Activated naive CD4-positive, alpha-beta T cell treated with anti-CD3 and anti-CD28 coated beads, Interleukin-2, amount 10 ng/mL, durations not matched to agents 7 days and 5 days (primary cell): Measurements from ENCODE around the gene HSPD1.
A peak's percentile ranks its signal among the peaks of the same experiment; 100 is the strongest.
"Not testable (repeated sequence)": the region's sequence is repeated elsewhere in the genome, so short reads cannot be mapped to it uniquely, and the experiment has no call there.

ENCODE experiments used
- CTCF ChIA-PET: fragments of 350-600 bp; sonication (Branson Sonifier 250); formaldehyde crosslinking; loops from one replicate; lab custom pipeline; 2021; ENCODE audit warnings: antibody characterized with exemption; lab: Charles Lee
- DNase-seq: peaks from one replicate; pipeline ENCODE4 v3.0.0-alpha.2; 2020
- H3K27ac Mint-ChIP-seq: one replicate; pipeline ENCODE4 v1.8.0; 2021; ENCODE audit warnings: mild to moderate bottlenecking, moderate library complexity, mixed read lengths
- H3K27me3 Mint-ChIP-seq: one replicate; pipeline ENCODE4 v1.8.0; 2021; ENCODE audit warnings: mild to moderate bottlenecking, mixed read lengths
- H3K36me3 Mint-ChIP-seq: one replicate; pipeline ENCODE4 v1.8.0; 2021; ENCODE audit warnings: mixed read lengths
- H3K4me1 Mint-ChIP-seq: one replicate; pipeline ENCODE4 v1.8.0; 2021; ENCODE audit warnings: mixed read lengths
- H3K4me3 Mint-ChIP-seq: one replicate; pipeline ENCODE4 v1.8.0; 2021; ENCODE audit warnings: mild to moderate bottlenecking, moderate library complexity, mixed read lengths
- H3K9me3 Mint-ChIP-seq: one replicate; pipeline ENCODE4 v1.8.0; 2021; ENCODE audit warnings: mixed read lengths

Gene HSPD1

GRCh38 chr2:197504512-197504911, 4.9 kb upstream of the HSPD1 start:
- CTCF ChIA-PET, result interaction anchor here (0.7 kb wide), 1 partner anchor 10 kb away, joined by 4 read pairs; no protein-coding TSS in a partner anchor

GRCh38 chr2:197504000-197504399, 4.4 kb upstream of the HSPD1 start:
- no peaks in the 10 kb centered on the region for H3K9me3 Mint-ChIP-seq
- peaks cover 38% of the 10 kb centered on the region for H3K36me3 Mint-ChIP-seq
- CTCF ChIA-PET, result interaction anchor here (0.7 kb wide), 1 partner anchor 95 kb away, joined by 3 read pairs; no protein-coding TSS in a partner anchor

More at GRCh38 chr2:197504512-197504911, 4.9 kb upstream of the HSPD1 start:
- no peak for DNase-seq
- H3K36me3 Mint-ChIP-seq, result peaks cover 36% of the 10 kb centered on the region
- H3K4me3 Mint-ChIP-seq, result no peak overlapping the region
- no peak overlapping the region for H3K27ac Mint-ChIP-seq
- H3K9me3 Mint-ChIP-seq, result no peaks in the 10 kb centered on the region
- no peaks in the 10 kb centered on the region for H3K27me3 Mint-ChIP-seq
- H3K4me1 Mint-ChIP-seq, result peaks cover 23% of the 10 kb centered on the region

GRCh38 chr2:197502685-197503084, 3.0 kb upstream of the HSPD1 start:
- Mint-ChIP-seq H3K27me3 (no peaks in the 10 kb centered on the region), H3K36me3 (peaks cover 44% of the 10 kb centered on the region), H3K4me1 (peaks cover 30% of the 10 kb centered on the region), H3K4me3 (peak overlapping the region; percentile 94), H3K9me3 (no peaks in the 10 kb centered on the region), H3K27ac (no peak overlapping the region)
- CTCF ChIA-PET, result interaction anchor here (0.8 kb wide), 1 partner anchor 11 kb away, joined by 3 read pairs; no protein-coding TSS in a partner anchor
- DNase-seq, result no peak

More at GRCh38 chr2:197504000-197504399, 4.4 kb upstream of the HSPD1 start:
- Mint-ChIP-seq H3K27ac (no peak overlapping the region), H3K27me3 (no peaks in the 10 kb centered on the region), H3K4me1 (peaks cover 23% of the 10 kb centered on the region), H3K4me3 (no peak overlapping the region)
- no peak for DNase-seq

DNA sequence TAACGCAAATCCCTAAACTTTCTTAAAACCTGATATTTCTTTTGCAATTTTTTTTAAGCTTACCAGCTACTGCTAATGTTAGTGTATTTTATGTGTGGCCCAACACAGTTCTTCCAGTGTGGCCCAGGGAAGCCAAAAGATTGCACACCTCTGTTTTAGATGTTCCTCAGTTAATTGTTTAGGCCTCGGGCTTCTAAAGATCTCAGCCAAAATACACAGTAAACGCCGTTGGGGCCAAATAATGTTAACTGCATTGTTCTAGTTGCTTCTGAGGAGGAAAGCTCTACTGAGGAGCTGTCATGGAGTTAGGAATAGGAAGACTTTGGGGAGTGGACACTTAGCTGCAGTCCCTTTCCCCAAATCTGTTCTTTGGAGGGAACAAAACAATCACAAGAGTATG, 2.6 kb upstream of the HSPD1 start:
- Mint-ChIP-seq H3K27me3 (no peaks in the 10 kb centered on the region), H3K4me3 (peak overlapping the region; percentile 94), H3K27ac (peak overlapping the region; percentile 94), H3K9me3 (no peaks in the 10 kb centered on the region), H3K36me3 (peaks cover 48% of the 10 kb centered on the region), H3K4me1 (peaks cover 35% of the 10 kb centered on the region)
- CTCF ChIA-PET, result interaction anchor here (0.8 kb wide), 1 partner anchor 11 kb away, joined by 3 read pairs; no protein-coding TSS in a partner anchor
- DNase-seq, result no peak

DNA sequence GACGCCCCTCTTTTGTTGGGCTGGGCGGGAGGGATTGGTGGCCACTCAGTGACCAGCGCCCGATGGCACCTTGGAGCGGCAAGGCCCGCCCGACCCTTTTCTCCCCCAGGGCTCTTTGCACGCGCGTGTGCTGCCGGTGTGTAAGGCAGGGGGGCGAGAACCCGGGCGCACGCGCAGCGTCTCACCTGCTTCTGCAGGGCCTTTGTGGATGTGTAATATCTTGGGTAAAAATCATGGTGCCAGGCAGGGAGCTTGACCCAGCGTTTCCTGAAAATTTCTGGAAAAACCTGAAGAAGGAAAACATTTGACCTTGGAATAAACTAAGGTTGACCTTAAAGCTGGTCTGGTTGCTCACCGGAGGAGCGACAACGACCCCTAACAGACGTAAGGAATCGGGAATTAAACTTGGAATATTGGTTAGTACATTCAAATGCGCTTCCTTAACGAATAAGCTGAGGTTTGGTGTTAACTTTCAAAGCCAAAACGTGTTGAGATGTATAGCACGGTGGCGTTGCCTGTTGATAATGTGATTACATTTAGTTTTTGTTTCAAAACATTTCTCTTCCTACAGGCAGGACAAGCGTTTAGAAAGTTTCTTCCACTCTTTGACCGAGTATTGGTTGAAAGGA, 977 bp upstream of the HSPD1 start:
- Mint-ChIP-seq H3K4me1 (peaks cover 51% of the 10 kb centered on the region), H3K4me3 (peak overlapping the region; percentile 94), H3K27me3 (no peaks in the 10 kb centered on the region), H3K9me3 (no peaks in the 10 kb centered on the region), H3K36me3 (peaks cover 62% of the 10 kb centered on the region), H3K27ac (peak overlapping the region; percentile 94)
- CTCF ChIA-PET, result interaction anchor here (0.7 to 1.7 kb wide), 4 partner anchors 8 to 282 kb away, joined by 3 to 4 read pairs (median 3); no protein-coding TSS in a partner anchor
- no peak for DNase-seq

GRCh38 chr2:197498937-197499593, 575 bp downstream of the HSPD1 start:
- CTCF ChIA-PET, result no interaction called here

GRCh38 chr2:197498235-197498936, 1.3 kb downstream of the HSPD1 start:
- H3K27ac Mint-ChIP-seq, result peak overlapping the region; percentile 94
- H3K4me1 Mint-ChIP-seq, result peaks cover 67% of the 10 kb centered on the region
- CTCF ChIA-PET, result interaction anchor here (1.1 kb wide), 1 partner anchor 22 kb away, joined by 3 read pairs; no protein-coding TSS in a partner anchor

More at GRCh38 chr2:197498937-197499593, 575 bp downstream of the HSPD1 start:
- Mint-ChIP-seq H3K27me3 (no peaks in the 10 kb centered on the region), H3K36me3 (peaks cover 65% of the 10 kb centered on the region), H3K4me1 (peaks cover 64% of the 10 kb centered on the region), H3K9me3 (no peaks in the 10 kb centered on the region), H3K4me3 (peak overlapping the region; percentile 94), H3K27ac (peak overlapping the region; percentile 94)
- DNase-seq, result peak; percentile 67

GRCh38 chr2:197497326-197497725, 2.3 kb downstream of the HSPD1 start:
- H3K27ac Mint-ChIP-seq, result peak overlapping the region; percentile 94
- H3K4me1 Mint-ChIP-seq, result peaks cover 64% of the 10 kb centered on the region
- H3K27me3 Mint-ChIP-seq, result no peaks in the 10 kb centered on the region
- no peaks in the 10 kb centered on the region for H3K9me3 Mint-ChIP-seq
- CTCF ChIA-PET, result no interaction called here
- H3K4me3 Mint-ChIP-seq, result peak overlapping the region; percentile 94
- DNase-seq, result no peak
- H3K36me3 Mint-ChIP-seq, result peaks cover 64% of the 10 kb centered on the region

More at GRCh38 chr2:197498235-197498936, 1.3 kb downstream of the HSPD1 start:
- DNase-seq, result no peak
- Mint-ChIP-seq H3K27me3 (no peaks in the 10 kb centered on the region), H3K36me3 (peaks cover 62% of the 10 kb centered on the region), H3K4me3 (peak overlapping the region; percentile 94), H3K9me3 (no peaks in the 10 kb centered on the region)

GRCh38 chr2:197496695-197497094, 2.9 kb downstream of the HSPD1 start:
- H3K9me3 Mint-ChIP-seq, result no peaks in the 10 kb centered on the region
- CTCF ChIA-PET, result interaction anchor here (0.6 kb wide), 1 partner anchor 64 kb away, joined by 3 read pairs; no protein-coding TSS in a partner anchor
- peaks cover 60% of the 10 kb centered on the region for H3K36me3 Mint-ChIP-seq
- no peak for DNase-seq
- H3K27ac Mint-ChIP-seq, result peak overlapping the region; percentile 94
- peaks cover 58% of the 10 kb centered on the region for H3K4me1 Mint-ChIP-seq
- no peaks in the 10 kb centered on the region for H3K27me3 Mint-ChIP-seq
- peak overlapping the region; percentile 4 for H3K4me3 Mint-ChIP-seq

- Mint-ChIP-seq H3K27ac (no peak overlapping the region), H3K9me3 (no peaks in the 10 kb centered on the region), H3K4me1 (peaks cover 49% of the 10 kb centered on the region), H3K36me3 (peaks cover 65% of the 10 kb centered on the region), H3K27me3 (no peaks in the 10 kb centered on the region), H3K4me3 (peak overlapping the region; percentile 5)
- CTCF ChIA-PET, result interaction anchor here (0.6 kb wide), 1 partner anchor 14 kb away, joined by 3 read pairs; no protein-coding TSS in a partner anchor
- no peak for DNase-seq
These were observed 4.1 kb downstream of the HSPD1 start for GRCh38 chr2:197495433-197496134.

DNA sequence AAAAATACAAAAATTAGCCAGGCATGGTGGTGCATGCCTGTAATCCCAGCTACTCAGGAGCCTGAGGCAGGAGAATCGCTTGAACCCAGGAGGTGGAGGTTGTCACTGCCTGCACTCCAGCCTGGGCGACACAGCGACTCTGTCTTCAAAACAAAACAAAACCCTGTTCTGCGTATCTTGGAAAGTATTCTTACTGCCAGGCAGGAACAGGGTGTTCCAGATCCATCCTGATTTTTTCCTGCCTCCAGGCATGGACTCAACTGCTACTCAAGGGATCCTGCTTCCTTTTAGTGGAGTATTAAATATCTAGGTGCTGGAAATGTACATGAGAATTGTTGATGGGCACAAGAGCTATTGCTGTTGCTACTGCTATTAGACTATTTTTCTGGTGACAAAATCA, 12.3 kb downstream of the HSPD1 start:
- Mint-ChIP-seq H3K4me1 (no peaks in the 10 kb centered on the region), H3K27me3 (no peaks in the 10 kb centered on the region), H3K27ac (no peak overlapping the region), H3K9me3 (peaks cover 9% of the 10 kb centered on the region), H3K4me3 (no peak overlapping the region), H3K36me3 (peaks cover 78% of the 10 kb centered on the region)
- CTCF ChIA-PET, result no interaction called here
- no peak for DNase-seq

DNA sequence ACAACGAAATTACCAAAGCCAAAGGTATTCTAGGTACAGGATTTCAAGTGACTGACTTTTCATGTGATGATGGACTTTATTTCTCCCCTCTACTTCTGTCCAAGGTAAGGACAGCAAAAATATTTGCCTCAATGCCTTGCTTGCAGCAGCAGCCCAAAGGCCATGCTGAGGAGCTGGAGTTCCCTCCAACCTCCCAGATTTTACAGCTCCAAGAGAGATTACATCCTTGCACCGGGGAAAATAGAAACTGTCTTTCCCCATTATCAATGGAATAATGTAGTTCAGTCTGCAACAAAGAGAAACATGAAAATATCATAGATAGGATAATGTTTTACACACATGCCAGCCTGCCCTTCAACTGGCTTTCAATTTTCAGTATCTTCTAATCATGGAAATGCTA, 13.5 kb downstream of the HSPD1 start:
- Mint-ChIP-seq H3K4me3 (no peak overlapping the region), H3K27me3 (no peaks in the 10 kb centered on the region), H3K27ac (no peak overlapping the region), H3K36me3 (peaks cover 76% of the 10 kb centered on the region), H3K9me3 (peaks cover 9% of the 10 kb centered on the region), H3K4me1 (no peaks in the 10 kb centered on the region)
- CTCF ChIA-PET, result no interaction called here
- DNase-seq, result no peak

GRCh38 chr2:197484248-197484647, 15.4 kb downstream of the HSPD1 start:
- H3K4me1 Mint-ChIP-seq, CTCF ChIA-PET, H3K4me3 Mint-ChIP-seq, H3K27ac Mint-ChIP-seq, H3K27me3 Mint-ChIP-seq, DNase-seq, H3K9me3 Mint-ChIP-seq: not testable (repeated sequence)
- peaks cover 73% of the 10 kb centered on the region for H3K36me3 Mint-ChIP-seq
